ENCODE results near the gene STK40.

- TF ChIP-seq YY1 (IDR thresholded peaks at IDR 0.05; ENCODE audit: insufficient read depth, insufficient read length) = no peak
- no peak for TF ChIP-seq ZNF274 (IDR thresholded peaks at IDR 0.05; ENCODE audit: low read depth, low read length)
- no peak for TF ChIP-seq SUZ12 (IDR thresholded peaks at IDR 0.05; ENCODE audit: extremely low read depth, insufficient read depth, insufficient read length)
Observed at GRCh38 chr1:36330940-36331339, 54.8 kb downstream of the STK40 start.
